HG03196 (cell line): ENCODE measurements around the gene RPL34.
"Not testable (repeated sequence)": the region's sequence is repeated elsewhere in the genome, so short reads cannot be mapped to it uniquely, and the experiment has no call there.

Experiments used
- ATAC-seq: cut with Tn5 transposase; IDR thresholded peaks from one replicate; pipeline ENCODE4 v1.9.1; 2021; ENCODE audit not compliant: unreplicated experiment

Gene RPL34

GRCh38 chr4:108620101-108620932 is at the start of gene RPL34:
TSS of gene RPL34 (plus strand) at chr4:108620576. CDS start at chr4:108621960, 1,384 bp downstream.
- peak; percentile 100 for ATAC-seq

GRCh38 chr4:108570993-108571569 is 49.3 kb upstream of the RPL34 start:
- ATAC-seq, result no peak

GRCh38 chr4:108574402-108574801 is 46.0 kb upstream of the RPL34 start:
- ATAC-seq, result no peak

- no peak for ATAC-seq
These were observed 39.3 kb upstream of the RPL34 start for GRCh38 chr4:108581083-108581482.

- no peak for ATAC-seq
These were observed 33.6 kb upstream of the RPL34 start for GRCh38 chr4:108586778-108587177.

GRCh38 chr4:108588878-108589277 is 31.5 kb upstream of the RPL34 start:
- ATAC-seq, result no peak

GRCh38 chr4:108589961-108590360 is 30.4 kb upstream of the RPL34 start:
- no peak for ATAC-seq

GRCh38 chr4:108590776-108591175 is 29.6 kb upstream of the RPL34 start:
- no peak for ATAC-seq

- ATAC-seq, result no peak
These were observed 27.7 kb upstream of the RPL34 start for GRCh38 chr4:108592674-108592986.

GRCh38 chr4:108594296-108594695 is 26.1 kb upstream of the RPL34 start:
- ATAC-seq, result not testable (repeated sequence)

- ATAC-seq, result no peak
These were observed 24.0 kb upstream of the RPL34 start for GRCh38 chr4:108596344-108596743.

- no peak for ATAC-seq
These were observed 19.3 kb upstream of the RPL34 start for GRCh38 chr4:108601106-108601505.

- no peak for ATAC-seq
These were observed 18.8 kb upstream of the RPL34 start for GRCh38 chr4:108601532-108601931.

- ATAC-seq, result no peak
These were observed 18.2 kb upstream of the RPL34 start for GRCh38 chr4:108602163-108602562.

GRCh38 chr4:108607079-108607815 is 13.1 kb upstream of the RPL34 start:
- no peak for ATAC-seq

GRCh38 chr4:108611365-108611764 is 9.0 kb upstream of the RPL34 start:
- no peak for ATAC-seq

GRCh38 chr4:108612365-108612764 is 8.0 kb upstream of the RPL34 start:
- ATAC-seq, result no peak

- peak; percentile 5 for ATAC-seq
These were observed 840 bp upstream of the RPL34 start for GRCh38 chr4:108619372-108620100.

- no peak for ATAC-seq
These were observed 843 bp downstream of the RPL34 start for GRCh38 chr4:108620933-108621905.

GRCh38 chr4:108622022-108622421 is 1.6 kb downstream of the RPL34 start:
- no peak for ATAC-seq
